ENCODE results near the gene GABRG3. TPM values are rescaled to one million over a fixed set of nuclear protein-coding genes. Genes with fewer than 3 reads are reported as not detected.

The GABRG3 gene
- polyA plus RNA-seq, 1 donor (not counting 4 experiments of a cell fraction or from before 2014, with no cell fraction given): not detected

DNA sequence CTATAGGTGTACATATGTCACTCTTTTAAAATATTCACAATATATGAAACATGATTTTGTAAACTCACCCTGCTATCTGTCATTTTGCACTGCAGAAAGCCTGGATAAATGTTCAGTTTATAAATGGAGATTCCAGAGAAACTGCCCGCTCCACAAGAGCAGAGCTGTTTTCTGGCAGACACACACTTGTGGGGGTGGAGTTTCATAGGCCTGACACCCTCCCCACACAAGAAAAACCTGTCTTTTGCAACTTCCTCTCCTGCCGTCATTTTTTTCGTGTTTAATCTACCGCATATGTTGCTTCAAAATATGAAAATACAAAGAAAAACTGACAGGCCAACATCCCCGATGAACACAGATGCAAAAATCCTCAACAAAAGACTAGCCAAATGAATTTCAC, 479.0 kb downstream of the GABRG3 start:
- Histone ChIP-seq H3K79me2 (ENCODE audit: control insufficient read depth, insufficient read depth, low read length) (no peaks in the 10 kb centered on the region), H3K9me1 (ENCODE audit: control insufficient read depth, extremely low read depth, insufficient read depth, low read length) (no peaks in the 10 kb centered on the region), H3K9ac (ENCODE audit: control insufficient read depth, extremely low read depth, insufficient read depth, low read length) (no peak overlapping the region), H3K4me1 (ENCODE audit: control insufficient read depth, extremely low read depth, insufficient read depth, low read length) (peaks cover 28% of the 10 kb centered on the region), H3K27ac (ENCODE audit: control insufficient read depth, insufficient read depth, low read length) (no peak overlapping the region), H2AFZ (ENCODE audit: control insufficient read depth, low read length) (peak overlapping the region; percentile 29), H3K27me3 (ENCODE audit: control insufficient read depth, extremely low read depth, insufficient read depth, low read length) (no peaks in the 10 kb centered on the region), H3K9me3 (ENCODE audit: control insufficient read depth, low read depth, low read length) (no peaks in the 10 kb centered on the region), H3K36me3 (ENCODE audit: control insufficient read depth in 2 of 2, extremely low read depth in 1 of 2, insufficient read depth in 2 of 2, low read length in 2 of 2) (no peaks in the 10 kb centered on the region), H3K4me2 (ENCODE audit: control insufficient read depth, extremely low read depth, insufficient read depth, low read depth, low read length) (peak overlapping the region; percentile 24), H3K4me3 (ENCODE audit: control insufficient read depth in 2 of 3, extremely low read depth in 1 of 3, insufficient read depth in 2 of 3, low read depth in 1 of 3, low read length in 3 of 3) (peak overlapping the region in 1 of 3 experiments; percentile 30), H4K20me1 (ENCODE audit: control insufficient read depth, extremely low read depth, insufficient read depth, low read length) (no peaks in the 10 kb centered on the region)
- TF ChIP-seq CTCF (optimal IDR thresholded peaks at IDR 0.05 in 1 of 3, IDR thresholded peaks at IDR 0.05 in 1 of 3, conservative IDR thresholded peaks at IDR 0.05 in 1 of 3; ENCODE audit: extremely low read depth in 1 of 3, insufficient read depth in 2 of 3, low read length in 3 of 3) (no peak), EZH2 (IDR thresholded peaks at IDR 0.05; ENCODE audit: low read length) (no peak)
- DNase-seq (ENCODE audit: low read depth, low spot score) (no peak), FAIRE-seq (no peak)
- dilution Hi-C loops (cut with MboI; ENCODE audit: extremely low pct_ligation_motif_present, low sequenced_read_pairs): no loop called here

- no peaks in the 10 kb centered on the region for H3K9me3 ChIP-seq (ENCODE audit: control insufficient read depth, low read depth, low read length)
- no peaks in the 10 kb centered on the region for H3K27me3 ChIP-seq (ENCODE audit: control insufficient read depth, extremely low read depth, insufficient read depth, low read length)
- H3K79me2 ChIP-seq (ENCODE audit: control insufficient read depth, insufficient read depth, low read length): no peaks in the 10 kb centered on the region
- DNase-seq (ENCODE audit: low read depth, low spot score): no peak
- no peaks in the 10 kb centered on the region for H4K20me1 ChIP-seq (ENCODE audit: control insufficient read depth, extremely low read depth, insufficient read depth, low read length)
- no peaks in the 10 kb centered on the region for H3K36me3 ChIP-seq (ENCODE audit: control insufficient read depth in 2 of 2, extremely low read depth in 1 of 2, insufficient read depth in 2 of 2, low read length in 2 of 2)
- H2AFZ ChIP-seq (ENCODE audit: control insufficient read depth, low read length): no peak overlapping the region
- peak overlapping the region; percentile 17 for H3K4me2 ChIP-seq (ENCODE audit: control insufficient read depth, extremely low read depth, insufficient read depth, low read depth, low read length)
- peak overlapping the region; percentile 24 for H3K27ac ChIP-seq (ENCODE audit: control insufficient read depth, insufficient read depth, low read length)
- no peaks in the 10 kb centered on the region for H3K9me1 ChIP-seq (ENCODE audit: control insufficient read depth, extremely low read depth, insufficient read depth, low read length)
- H3K9ac ChIP-seq (ENCODE audit: control insufficient read depth, extremely low read depth, insufficient read depth, low read length): no peak overlapping the region
- TF ChIP-seq EZH2 (IDR thresholded peaks at IDR 0.05; ENCODE audit: low read length) (no peak), CTCF (optimal IDR thresholded peaks at IDR 0.05 in 1 of 3, IDR thresholded peaks at IDR 0.05 in 1 of 3, conservative IDR thresholded peaks at IDR 0.05 in 1 of 3; ENCODE audit: extremely low read depth in 1 of 3, insufficient read depth in 2 of 3, low read length in 3 of 3) (no peak)
- dilution Hi-C loops (cut with MboI; ENCODE audit: extremely low pct_ligation_motif_present, low sequenced_read_pairs): no loop called here
- FAIRE-seq: no peak
- H3K4me1 ChIP-seq (ENCODE audit: control insufficient read depth, extremely low read depth, insufficient read depth, low read length): peaks cover 23% of the 10 kb centered on the region
- H3K4me3 ChIP-seq (ENCODE audit: control insufficient read depth in 2 of 3, extremely low read depth in 1 of 3, insufficient read depth in 2 of 3, low read depth in 1 of 3, low read length in 3 of 3): no peak overlapping the region
These were observed 483.5 kb downstream of the GABRG3 start for GRCh38 chr15:27454281-27455075.
